Measurements from ENCODE around the gene DHX38.

The DHX38 gene

DNA sequence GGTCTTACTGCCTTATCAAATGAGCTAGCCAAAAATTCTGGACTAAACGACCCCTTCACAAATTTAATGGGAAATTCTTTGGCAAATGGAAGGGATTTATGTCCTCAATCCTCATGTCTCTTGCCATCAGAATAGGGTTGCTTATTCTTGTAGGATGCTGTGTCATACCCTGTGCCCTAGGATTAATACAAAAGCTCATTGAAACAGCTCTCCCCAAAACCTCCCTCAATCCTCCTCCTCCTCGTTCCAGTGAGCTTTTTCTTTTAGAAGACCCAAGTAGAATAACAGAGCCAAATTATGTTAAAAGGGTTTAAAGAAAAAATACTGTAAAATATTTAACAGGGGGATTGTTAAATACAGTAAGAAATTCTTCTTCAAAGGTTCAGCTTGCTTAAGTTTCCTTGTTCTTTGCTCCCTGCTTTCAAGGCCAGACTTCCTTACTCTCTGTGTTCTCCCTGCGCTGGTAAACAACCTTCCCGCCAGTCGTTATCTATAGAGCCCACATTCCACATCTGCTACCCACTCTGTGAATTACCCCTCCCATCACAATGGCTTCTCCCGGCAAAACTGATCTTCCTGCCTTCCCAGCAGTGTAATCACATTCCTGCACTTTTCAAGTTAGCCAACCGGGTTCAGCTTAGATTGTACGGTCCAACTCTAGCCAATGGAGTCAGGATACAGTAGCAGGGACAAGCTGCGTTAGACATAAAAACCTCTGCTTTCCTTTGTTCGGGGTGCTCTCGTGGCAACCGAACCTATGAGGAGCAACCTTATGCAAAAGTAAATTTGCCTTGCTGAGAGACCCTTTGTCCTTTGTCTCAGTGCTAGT, 20.9 kb upstream of the DHX38 start:
- no peak for TF ChIP-seq GATA3 (IDR thresholded peaks at IDR 0.05; ENCODE audit: low read depth, low read length)
- TF ChIP-seq GATA2 (IDR thresholded peaks at IDR 0.05; ENCODE audit: low read depth, low read length) = no peak

DNA sequence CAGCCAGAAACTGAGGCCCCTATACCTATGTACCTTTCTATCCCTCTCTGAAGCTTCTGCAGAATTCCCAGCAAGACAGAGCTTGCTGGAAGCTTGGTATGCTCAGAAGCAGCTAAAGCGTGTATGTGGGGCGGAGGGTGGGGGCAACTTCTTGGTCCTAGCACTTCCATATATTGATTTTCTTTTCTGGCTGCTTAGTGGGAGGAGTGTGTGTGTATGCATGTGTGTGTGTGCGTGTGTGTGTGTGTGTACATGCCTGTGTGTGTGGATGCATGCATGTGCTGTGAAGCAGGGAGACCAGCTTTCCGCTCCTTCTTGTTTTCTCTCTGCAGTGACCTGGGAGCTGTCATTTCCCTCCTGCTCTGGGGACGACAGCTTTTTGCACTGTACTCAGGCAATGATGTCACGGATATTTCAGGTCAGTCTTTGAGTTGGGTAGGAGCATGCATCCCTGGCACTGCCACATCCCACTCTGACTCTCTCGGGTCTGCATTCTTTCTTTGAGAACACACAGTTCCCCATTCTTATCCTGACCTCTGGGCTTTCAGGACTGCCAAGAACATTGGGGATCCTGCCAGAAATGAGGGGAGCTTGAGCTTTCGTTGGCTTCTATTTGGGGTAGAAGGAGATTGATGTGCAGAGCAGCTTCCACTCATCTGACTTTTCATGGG, 20.0 kb upstream of the DHX38 start:
- TF ChIP-seq GATA3 (IDR thresholded peaks at IDR 0.05; ENCODE audit: low read depth, low read length) (no peak), GATA2 (IDR thresholded peaks at IDR 0.05; ENCODE audit: low read depth, low read length) (no peak)

DNA sequence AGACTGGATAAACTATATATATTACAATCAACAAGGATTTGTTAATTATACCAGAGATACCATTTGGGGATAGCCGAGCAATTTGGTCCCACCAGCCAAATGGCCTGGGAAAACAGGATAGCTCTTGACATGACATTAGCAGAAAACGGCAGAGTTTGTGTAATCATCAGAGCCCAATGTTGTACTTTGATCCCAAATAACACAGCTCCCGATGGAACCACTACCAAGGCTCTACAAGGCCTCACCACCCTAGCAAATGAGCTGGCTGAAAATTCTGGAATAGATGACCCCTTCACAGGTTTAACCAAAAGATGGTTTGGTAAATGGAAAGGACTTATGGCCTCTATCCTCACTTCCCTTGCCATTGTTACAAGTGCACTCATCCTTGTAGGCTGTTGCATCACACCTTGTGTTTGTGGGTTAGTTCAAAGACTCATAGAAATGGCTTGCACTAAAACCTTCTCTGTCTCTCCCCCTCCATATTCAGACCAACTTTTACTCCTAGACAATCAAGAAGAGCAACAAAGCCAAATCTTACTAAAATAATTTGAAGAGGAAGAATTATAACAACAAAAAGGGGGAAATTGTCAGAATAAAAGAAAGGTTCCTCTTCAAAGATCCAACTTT, 9.8 kb upstream of the DHX38 start:
- TF ChIP-seq GATA3 (IDR thresholded peaks at IDR 0.05; ENCODE audit: low read depth, low read length) = no peak

DNA sequence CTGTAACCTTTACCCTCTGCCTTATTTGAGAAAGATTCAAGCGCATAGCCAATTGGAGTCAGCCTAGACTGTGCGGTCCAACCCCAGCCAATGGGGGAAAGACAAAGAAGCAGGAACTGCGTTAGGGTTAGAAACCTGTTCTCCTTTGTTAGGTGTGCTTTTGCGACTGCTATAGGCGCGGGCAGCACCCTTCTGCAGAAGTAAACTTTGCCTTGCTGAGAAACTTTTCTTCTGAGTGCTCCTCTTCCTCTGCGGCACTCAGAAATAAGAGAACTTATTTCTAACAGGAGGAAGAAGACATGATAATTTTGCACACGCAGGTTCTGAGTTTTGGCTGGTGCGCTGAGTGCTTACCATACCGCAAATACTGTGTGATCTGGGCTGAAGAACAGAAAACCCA, 9.2 kb upstream of the DHX38 start:
- TF ChIP-seq GATA3 (IDR thresholded peaks at IDR 0.05; ENCODE audit: low read depth, low read length) (no peak), GATA2 (IDR thresholded peaks at IDR 0.05; ENCODE audit: low read depth, low read length) (no peak)

DNA sequence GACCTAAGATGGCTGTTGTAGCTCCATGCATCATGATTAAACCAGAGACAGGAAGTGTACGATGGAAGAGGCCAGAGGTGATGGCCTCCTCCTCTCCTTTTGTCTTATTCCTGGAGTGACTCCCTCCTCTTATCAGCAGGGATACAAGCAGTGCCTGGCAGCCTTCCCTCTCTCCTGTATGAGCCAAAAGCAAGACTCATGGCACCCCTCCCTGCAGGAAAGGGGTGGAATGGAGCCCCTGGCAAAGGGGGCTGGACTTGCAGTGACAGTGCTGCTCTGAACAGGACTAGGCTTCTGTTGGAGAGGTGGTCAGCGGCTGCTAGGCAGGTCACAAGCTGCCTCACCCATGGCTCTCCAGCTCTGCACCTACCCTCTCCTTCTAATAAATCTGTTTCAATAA, 8.6 kb upstream of the DHX38 start:
- TF ChIP-seq GATA3 (IDR thresholded peaks at IDR 0.05; ENCODE audit: low read depth, low read length) = no peak
- no peak for TF ChIP-seq GATA2 (IDR thresholded peaks at IDR 0.05; ENCODE audit: low read depth, low read length)

DNA sequence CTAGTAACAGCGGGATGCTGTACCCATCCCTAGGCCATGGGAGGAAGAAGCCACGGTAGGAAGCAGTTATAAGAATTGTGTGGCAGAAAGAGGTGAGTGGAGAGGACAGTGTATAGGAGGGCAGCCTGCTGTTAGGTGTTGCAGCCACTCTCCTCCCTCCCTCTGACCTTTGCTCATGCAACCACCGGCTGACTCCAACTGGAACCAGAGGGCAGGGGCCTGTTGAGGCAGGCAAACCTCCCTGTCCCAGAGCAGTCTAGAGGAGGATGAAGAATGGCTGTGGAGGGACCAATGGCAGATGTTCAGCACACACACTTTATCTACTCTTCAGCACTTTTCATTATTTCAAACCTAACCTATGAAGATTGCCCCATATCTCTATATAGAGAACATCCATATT, 2.4 kb upstream of the DHX38 start:
- TF ChIP-seq GATA3 (IDR thresholded peaks at IDR 0.05; ENCODE audit: low read depth, low read length) (no peak), GATA2 (IDR thresholded peaks at IDR 0.05; ENCODE audit: low read depth, low read length) (no peak)

DNA sequence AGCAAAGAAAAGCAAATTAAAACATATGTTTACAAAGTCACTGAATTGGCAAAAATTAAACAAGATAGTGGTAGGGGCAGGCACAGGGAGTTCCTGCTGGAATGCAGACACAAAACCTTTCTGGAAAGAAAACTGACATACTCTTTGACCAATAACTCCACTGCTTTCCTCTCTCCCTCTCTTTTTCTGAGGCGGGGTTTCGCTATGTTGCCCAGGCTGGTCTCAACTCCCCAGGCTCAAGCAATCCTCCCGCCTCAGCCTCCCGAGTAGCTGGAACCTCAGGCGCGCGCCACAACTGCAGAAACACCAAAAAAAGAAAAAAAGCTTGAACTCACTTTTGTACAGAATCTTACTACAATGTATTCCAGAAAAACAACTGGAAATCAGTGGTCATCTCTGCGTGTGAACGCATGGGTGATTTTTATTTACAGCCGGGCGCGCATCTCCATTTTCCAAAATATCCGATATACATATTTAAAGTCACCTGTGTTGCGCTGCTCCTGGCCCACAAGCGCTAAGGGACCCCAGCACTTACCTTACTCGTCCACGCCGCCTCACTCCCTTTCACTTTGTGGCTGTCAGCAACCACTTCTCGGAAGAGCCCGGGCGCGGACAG, 707 bp upstream of the DHX38 start:
- TF ChIP-seq GATA2 (IDR thresholded peaks at IDR 0.05; ENCODE audit: low read depth, low read length) = no peak

DNA sequence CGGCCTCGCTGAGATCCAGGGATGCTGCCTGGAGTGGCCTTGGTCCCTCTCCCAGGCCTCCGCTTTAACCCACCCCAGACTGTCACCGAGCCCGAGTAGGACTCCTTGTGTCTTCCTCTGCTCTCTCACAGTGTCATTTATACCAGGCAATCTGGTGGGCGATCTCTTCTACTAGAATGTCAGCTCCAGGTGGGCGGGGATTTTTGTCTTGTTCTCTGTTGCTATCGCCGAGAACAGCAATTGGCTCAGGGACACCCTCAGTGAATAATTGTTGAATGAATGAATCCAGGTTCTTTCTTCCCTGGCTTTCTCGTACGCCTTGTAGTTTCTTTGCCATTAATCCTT, 591 bp downstream of the DHX38 start:
- TF ChIP-seq GATA2 (IDR thresholded peaks at IDR 0.05; ENCODE audit: low read depth, low read length) (no peak; the same call in 1 of the 2 replicates), GATA3 (IDR thresholded peaks at IDR 0.05; ENCODE audit: low read depth, low read length) (no peak)

DNA sequence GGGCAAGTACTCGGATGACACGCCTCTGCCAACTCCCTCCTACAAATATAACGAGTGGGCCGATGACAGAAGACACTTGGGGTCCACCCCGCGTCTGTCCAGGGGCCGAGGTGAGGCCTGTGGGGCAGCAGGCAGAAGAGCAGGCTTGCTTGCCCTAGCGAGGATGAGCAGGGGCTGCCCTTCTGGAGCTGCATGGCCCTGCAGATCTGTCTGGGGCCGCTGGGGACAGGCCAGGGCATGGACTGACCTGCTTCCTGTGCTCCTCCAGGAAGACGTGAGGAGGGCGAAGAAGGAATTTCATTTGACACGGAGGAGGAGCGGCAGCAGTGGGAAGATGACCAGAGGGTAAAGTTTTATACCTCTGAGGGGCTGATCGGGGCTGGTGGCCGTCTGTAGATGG, 5.3 kb downstream of the DHX38 start:
- TF ChIP-seq GATA3 (IDR thresholded peaks at IDR 0.05; ENCODE audit: low read depth, low read length) (no peak), GATA2 (IDR thresholded peaks at IDR 0.05; ENCODE audit: low read depth, low read length) (no peak)

DNA sequence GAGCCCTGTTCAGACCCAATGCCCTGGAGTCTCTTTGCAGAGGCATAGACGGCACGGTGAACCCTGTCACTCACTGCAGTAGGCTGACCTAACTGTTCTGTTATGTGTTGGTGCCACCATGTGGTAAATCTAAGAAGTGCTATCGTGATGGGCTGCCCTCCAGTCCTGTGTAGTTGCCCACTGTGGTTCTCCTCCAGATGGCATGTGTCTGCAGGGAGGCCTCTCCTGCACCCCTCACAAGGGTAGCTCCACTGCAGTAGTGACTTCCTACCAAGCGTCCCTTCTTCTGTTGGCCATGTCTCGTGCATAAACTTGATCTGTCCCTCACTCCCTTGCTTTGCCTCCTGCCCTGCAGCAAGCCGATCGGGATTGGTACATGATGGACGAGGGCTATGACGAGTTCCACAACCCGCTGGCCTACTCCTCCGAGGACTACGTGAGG, 5.8 kb downstream of the DHX38 start:
- TF ChIP-seq GATA2 (IDR thresholded peaks at IDR 0.05; ENCODE audit: low read depth, low read length) = no peak
- TF ChIP-seq GATA3 (IDR thresholded peaks at IDR 0.05; ENCODE audit: low read depth, low read length) = no peak

DNA sequence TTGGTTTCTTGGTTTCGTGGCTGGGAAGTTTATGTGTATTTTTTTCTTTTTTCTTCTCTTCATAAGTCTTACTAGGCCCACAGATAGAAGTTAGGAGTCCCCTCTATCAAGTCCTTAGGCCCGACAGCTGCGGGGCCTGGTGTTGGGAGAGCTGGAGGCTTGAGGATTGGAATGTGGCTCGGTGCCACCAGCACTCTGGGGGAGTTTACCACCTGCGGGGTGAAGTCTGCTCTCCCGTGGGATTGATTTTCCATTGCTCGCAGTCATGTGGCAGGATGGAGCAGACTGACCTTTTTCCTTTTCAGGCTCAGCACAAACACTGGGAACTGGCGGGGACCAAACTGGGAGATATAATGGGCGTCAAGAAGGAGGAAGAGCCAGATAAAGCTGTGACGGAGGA, 7.5 kb downstream of the DHX38 start:
- no peak for TF ChIP-seq GATA2 (IDR thresholded peaks at IDR 0.05; ENCODE audit: low read depth, low read length)
- no peak for TF ChIP-seq GATA3 (IDR thresholded peaks at IDR 0.05; ENCODE audit: low read depth, low read length)

DNA sequence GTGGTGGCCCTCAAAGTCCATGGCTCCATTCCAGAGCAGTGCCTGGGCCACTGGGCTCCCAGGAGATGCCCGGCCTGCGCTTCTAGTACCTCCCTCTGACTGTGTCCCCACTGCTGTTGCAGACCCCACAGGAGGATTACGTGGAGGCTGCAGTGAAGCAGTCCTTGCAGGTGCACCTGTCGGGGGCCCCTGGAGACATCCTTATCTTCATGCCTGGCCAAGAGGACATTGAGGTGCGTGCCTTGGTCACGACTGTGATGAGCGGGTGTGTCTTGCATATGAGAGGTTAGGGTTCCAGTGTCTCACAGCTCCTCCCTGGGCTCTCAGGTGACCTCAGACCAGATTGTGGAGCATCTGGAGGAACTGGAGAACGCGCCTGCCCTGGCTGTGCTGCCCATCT, 11.3 kb downstream of the DHX38 start:
- TF ChIP-seq GATA2 (IDR thresholded peaks at IDR 0.05; ENCODE audit: low read depth, low read length) = no peak
- TF ChIP-seq GATA3 (IDR thresholded peaks at IDR 0.05; ENCODE audit: low read depth, low read length) = no peak

DNA sequence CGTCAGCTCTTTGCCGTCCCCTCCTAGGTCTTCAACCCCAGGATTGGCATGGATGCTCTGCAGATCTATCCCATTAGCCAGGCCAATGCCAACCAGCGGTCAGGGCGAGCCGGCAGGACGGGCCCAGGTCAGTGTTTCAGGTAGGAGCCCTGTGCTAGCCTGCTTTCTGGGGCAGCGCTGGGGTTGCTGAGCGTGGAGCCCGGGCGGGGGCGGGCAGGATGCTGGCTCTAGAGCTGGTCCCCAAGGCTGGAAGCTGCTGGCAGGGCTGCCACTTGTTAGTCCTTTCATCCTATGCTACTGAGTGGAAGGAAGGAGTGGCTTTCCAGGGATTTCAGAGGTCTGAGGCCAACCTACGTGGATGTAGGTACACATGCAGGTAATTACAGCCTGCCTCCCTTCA, 12.3 kb downstream of the DHX38 start:
- TF ChIP-seq GATA3 (IDR thresholded peaks at IDR 0.05; ENCODE audit: low read depth, low read length) (no peak), GATA2 (IDR thresholded peaks at IDR 0.05; ENCODE audit: low read depth, low read length) (no peak)

DNA sequence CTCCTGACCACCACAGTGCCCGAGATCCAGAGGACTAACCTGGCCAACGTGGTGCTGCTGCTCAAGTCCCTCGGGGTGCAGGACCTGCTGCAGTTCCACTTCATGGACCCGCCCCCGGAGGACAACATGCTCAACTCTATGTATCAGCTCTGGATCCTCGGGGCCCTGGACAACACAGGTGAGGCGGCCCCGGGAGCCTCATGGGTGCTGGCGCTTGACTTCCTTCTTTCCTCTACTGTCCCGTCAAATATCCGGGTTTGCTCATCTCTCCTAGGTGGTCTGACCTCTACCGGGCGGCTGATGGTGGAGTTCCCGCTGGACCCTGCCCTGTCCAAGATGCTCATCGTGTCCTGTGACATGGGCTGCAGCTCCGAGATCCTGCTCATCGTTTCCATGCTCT, 13.7 kb downstream of the DHX38 start:
- TF ChIP-seq GATA2 (IDR thresholded peaks at IDR 0.05; ENCODE audit: low read depth, low read length) (no peak), GATA3 (IDR thresholded peaks at IDR 0.05; ENCODE audit: low read depth, low read length) (no peak)

Data from SH-SY5Y (cell line).